ENCODE results near the gene DDAH2. TPM values are rescaled to one million over a fixed set of nuclear protein-coding genes. Genes with fewer than 3 reads are reported as not detected.

Gene DDAH2
- total RNA-seq, 1 donor from 2014 or later = 233 TPM

DNA sequence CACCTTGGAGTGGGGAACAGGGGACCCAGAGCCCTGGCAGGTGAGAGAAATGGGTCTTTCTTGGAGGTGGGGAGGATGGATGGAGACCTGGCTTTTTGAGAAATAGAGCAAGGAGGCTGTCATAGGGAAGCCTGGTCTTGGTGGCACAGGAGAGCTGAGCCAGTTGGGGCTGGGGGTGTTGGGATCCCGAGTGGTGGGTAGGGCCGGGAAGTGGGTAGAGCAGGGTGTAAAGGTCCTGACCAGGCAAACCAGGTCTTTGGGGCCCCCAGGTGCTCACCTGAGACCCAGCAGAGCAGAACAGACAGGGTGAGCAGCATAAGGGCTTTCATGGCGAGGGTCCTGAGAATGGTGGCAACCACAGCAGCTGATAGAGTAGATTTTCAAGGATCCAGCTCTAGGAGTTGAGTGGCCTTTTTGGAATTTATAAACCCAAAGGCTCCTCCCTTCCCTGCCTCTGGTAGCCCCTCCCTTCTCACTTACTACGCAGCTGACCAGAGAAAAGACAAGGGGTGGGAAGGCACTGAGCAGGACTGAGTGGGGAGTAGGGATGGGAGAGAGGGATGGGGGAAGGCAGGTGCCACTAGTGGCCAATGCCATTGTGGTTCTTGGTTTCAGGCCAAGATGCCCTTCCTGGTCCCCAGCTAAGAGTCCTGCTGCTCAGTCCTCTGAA lies 7.6 kb downstream of the DDAH2 start, which contains the start of gene LY6G6C:
Gene LY6G6C (minus strand): TSS at position 396 of the 670 bp plus-strand sequence. CDS start 67 bp downstream, at position 329.
- no peak for DNase-seq (ENCODE audit: low spot score, unreplicated experiment)
- peaks cover 17% of the 10 kb centered on the region for H3K4me1 Mint-ChIP-seq (ENCODE audit: low read depth)
- no peaks in the 10 kb centered on the region for H3K27me3 Mint-ChIP-seq
- TF ChIP-seq, protein P1, sequence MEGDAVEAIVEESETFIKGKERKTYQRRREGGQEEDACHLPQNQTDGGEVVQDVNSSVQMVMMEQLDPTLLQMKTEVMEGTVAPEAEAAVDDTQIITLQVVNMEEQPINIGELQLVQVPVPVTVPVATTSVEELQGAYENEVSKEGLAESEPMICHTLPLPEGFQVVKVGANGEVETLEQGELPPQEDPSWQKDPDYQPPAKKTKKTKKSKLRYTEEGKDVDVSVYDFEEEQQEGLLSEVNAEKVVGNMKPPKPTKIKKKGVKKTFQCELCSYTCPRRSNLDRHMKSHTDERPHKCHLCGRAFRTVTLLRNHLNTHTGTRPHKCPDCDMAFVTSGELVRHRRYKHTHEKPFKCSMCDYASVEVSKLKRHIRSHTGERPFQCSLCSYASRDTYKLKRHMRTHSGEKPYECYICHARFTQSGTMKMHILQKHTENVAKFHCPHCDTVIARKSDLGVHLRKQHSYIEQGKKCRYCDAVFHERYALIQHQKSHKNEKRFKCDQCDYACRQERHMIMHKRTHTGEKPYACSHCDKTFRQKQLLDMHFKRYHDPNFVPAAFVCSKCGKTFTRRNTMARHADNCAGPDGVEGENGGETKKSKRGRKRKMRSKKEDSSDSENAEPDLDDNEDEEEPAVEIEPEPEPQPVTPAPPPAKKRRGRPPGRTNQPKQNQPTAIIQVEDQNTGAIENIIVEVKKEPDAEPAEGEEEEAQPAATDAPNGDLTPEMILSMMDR (IDR thresholded peaks at IDR 0.05; ENCODE audit: unreplicated experiment) = no peak
- H3K4me3 Mint-ChIP-seq (ENCODE audit: low read depth) = no peak within 1 kb of the TSS
- H3K9me3 Mint-ChIP-seq (ENCODE audit: low read depth) = no peaks in the 10 kb centered on the region
- H3K27ac Mint-ChIP-seq = no peak within 1 kb of the TSS
- H3K36me3 Mint-ChIP-seq (ENCODE audit: insufficient read depth) = peaks cover 15% of the 10 kb centered on the region

- TF ChIP-seq, protein P1 (IDR thresholded peaks at IDR 0.05; ENCODE audit: unreplicated experiment) = no peak
- no peak for DNase-seq (ENCODE audit: low spot score, unreplicated experiment)
- H3K36me3 Mint-ChIP-seq (ENCODE audit: insufficient read depth) = peaks cover 7% of the 10 kb centered on the region
- no peaks in the 10 kb centered on the region for H3K27me3 Mint-ChIP-seq
- no peaks in the 10 kb centered on the region for H3K9me3 Mint-ChIP-seq (ENCODE audit: low read depth)
- peaks cover 17% of the 10 kb centered on the region for H3K4me1 Mint-ChIP-seq (ENCODE audit: low read depth)
- no peak overlapping the region for H3K4me3 Mint-ChIP-seq (ENCODE audit: low read depth)
- no peak overlapping the region for H3K27ac Mint-ChIP-seq
Measured at GRCh38 chr6:31720196-31720770, 8.8 kb downstream of the DDAH2 start.

DNA sequence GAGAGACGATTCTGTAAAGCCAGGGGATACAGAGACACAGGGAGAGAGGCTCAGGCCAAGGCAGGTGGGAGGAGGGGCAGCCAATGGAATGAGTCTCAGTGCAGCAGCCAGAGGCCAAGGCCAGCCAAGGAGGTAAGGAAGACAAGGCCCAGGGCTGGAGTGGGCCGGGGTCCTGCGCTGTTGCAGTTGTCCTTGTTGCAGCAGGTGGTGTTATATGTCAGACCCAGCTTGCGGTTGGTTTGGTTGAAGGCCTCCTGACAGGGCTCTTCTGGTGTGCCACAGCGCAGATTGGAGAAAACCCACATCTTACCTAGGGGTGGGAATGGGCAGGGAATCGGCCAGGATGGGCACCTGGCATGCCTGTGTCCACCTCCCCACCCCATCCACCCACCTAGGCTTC lies 10.1 kb downstream of the DDAH2 start:
- no peaks in the 10 kb centered on the region for H3K9me3 Mint-ChIP-seq (ENCODE audit: low read depth)
- H3K27ac Mint-ChIP-seq = peak overlapping the region; percentile 65
- no peaks in the 10 kb centered on the region for H3K27me3 Mint-ChIP-seq
- TF ChIP-seq, protein P1 (IDR thresholded peaks at IDR 0.05; ENCODE audit: unreplicated experiment) = no peak
- no peak overlapping the region for H3K4me3 Mint-ChIP-seq (ENCODE audit: low read depth)
- H3K4me1 Mint-ChIP-seq (ENCODE audit: low read depth) = peaks cover 22% of the 10 kb centered on the region
- DNase-seq (ENCODE audit: low spot score, unreplicated experiment) = no peak
- H3K36me3 Mint-ChIP-seq (ENCODE audit: insufficient read depth) = peaks cover under 1% of the 10 kb centered on the region

DNA sequence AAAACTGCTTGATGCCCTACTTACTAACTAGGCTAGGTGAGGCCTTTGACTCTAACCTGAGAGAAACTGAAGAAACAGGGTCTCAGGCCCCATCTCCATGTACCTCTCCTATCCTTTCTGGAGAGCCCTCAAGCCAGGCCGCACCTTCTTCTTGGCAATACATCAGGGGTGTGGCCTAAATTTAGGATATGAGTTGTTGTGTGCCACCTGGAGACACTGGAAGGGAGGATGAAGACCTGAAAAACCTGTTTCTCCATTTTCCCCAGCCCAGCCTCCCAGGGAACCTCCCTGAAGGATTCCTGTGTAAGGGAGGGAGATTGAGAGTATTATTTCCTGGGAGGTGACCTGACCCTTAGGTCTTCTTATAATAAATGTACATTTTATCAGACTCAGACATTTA lies 10.8 kb downstream of the DDAH2 start:
- Mint-ChIP-seq H3K4me1 (ENCODE audit: low read depth) (peaks cover 26% of the 10 kb centered on the region), H3K36me3 (ENCODE audit: insufficient read depth) (no peaks in the 10 kb centered on the region), H3K9me3 (ENCODE audit: low read depth) (no peaks in the 10 kb centered on the region), H3K27me3 (peaks cover under 1% of the 10 kb centered on the region), H3K4me3 (ENCODE audit: low read depth) (no peak overlapping the region), H3K27ac (peak overlapping the region; percentile 65)
- no peak for DNase-seq (ENCODE audit: low spot score, unreplicated experiment)
- TF ChIP-seq, protein P1 (IDR thresholded peaks at IDR 0.05; ENCODE audit: unreplicated experiment) = no peak

GRCh38 chr6:31717499-31718222 lies 11.4 kb downstream of the DDAH2 start:
- DNase-seq (ENCODE audit: low spot score, unreplicated experiment) = peak; percentile 34
- H3K27ac Mint-ChIP-seq = no peak overlapping the region
- H3K4me3 Mint-ChIP-seq (ENCODE audit: low read depth) = no peak overlapping the region
- TF ChIP-seq, protein P1 (IDR thresholded peaks at IDR 0.05; ENCODE audit: unreplicated experiment) = peak; percentile 57
- no peaks in the 10 kb centered on the region for H3K9me3 Mint-ChIP-seq (ENCODE audit: low read depth)
- H3K36me3 Mint-ChIP-seq (ENCODE audit: insufficient read depth) = no peaks in the 10 kb centered on the region
- H3K4me1 Mint-ChIP-seq (ENCODE audit: low read depth) = peaks cover 30% of the 10 kb centered on the region
- H3K27me3 Mint-ChIP-seq = peaks cover 5% of the 10 kb centered on the region

All from progenitor cell of endocrine pancreas (in vitro differentiated cells).